GM12892 (cell line): Measurements from ENCODE around the gene BAIAP2.

ENCODE experiments used
- POLR2A ChIP-seq: IDR thresholded peaks from 2 replicates; pipeline ENCODE4 v1.6.1; 2011; ENCODE audit warnings: low read depth, low read length, control low read depth
- POLR2AphosphoS5 ChIP-seq: IDR thresholded peaks from 2 replicates; pipeline ENCODE4 v1.6.1; 2011; ENCODE audit warnings: low read depth, low read length, control low read depth
- TAF1 ChIP-seq: IDR thresholded peaks from 2 replicates; pipeline ENCODE4 v1.6.1; 2011; ENCODE audit warnings: low read depth, mild to moderate bottlenecking, control low read depth, low read length, borderline replicate concordance

DNA sequence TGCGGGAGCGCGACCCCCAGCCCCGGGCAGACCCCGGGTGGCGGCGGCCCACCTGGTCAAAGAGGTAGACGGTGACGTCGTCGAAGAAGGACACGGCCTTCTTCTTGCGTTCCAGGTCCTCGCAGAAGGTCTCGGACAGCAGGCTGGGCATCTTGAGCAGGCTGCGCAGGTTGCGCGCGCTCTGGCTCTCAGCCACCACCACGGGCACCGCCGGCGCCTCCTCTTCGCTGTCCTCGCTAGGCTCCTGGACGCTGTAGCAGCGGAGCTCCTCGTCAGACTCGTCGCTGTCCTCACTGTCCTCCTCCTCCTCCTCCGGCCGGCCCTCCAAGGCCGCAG, 85.2 kb downstream of the BAIAP2 start:
- no peak for TF ChIP-seq POLR2A
- no peak for TF ChIP-seq POLR2AphosphoS5
- no peak for TF ChIP-seq TAF1
